Upper lobe of left lung (tissue), 6 donors: ENCODE measurements around the gene RBM20. TPM values are rescaled to one million over a fixed set of nuclear protein-coding genes. Genes with fewer than 3 reads are reported as not detected.

Experiments used
- ATAC-seq, 2 donors: fragments of 200-7000 bp; cut with Tn5 transposase; one replicate each; pipeline ENCODE4 v1.9.1; 2022; ENCODE audit warnings: mild to moderate bottlenecking in 2 of 2, moderate library complexity in 2 of 2; ENCODE audit not compliant: low FRiP score in 2 of 2
- DNase-seq, 2 donors: peaks; one replicate each; pipeline ENCODE4 v3.0.0-alpha.2; 2019 to 2020
- H3K27ac ChIP-seq, 4 donors: fragments of 200-600 bp; sonication (generic); one replicate each; pipeline ENCODE4 v1.5.1; 2016 to 2019
- H3K27me3 ChIP-seq, 4 donors: fragments of 200-600 bp; sonication (generic); one replicate each; pipeline ENCODE4 v1.5.1; 2017 to 2019
- H3K36me3 ChIP-seq, 4 donors: fragments of 200-600 bp; sonication (generic); one replicate each; pipeline ENCODE4 v1.5.1; 2016 to 2019
- H3K4me1 ChIP-seq, 4 donors: fragments of 200-600 bp; sonication (generic); one replicate each; pipeline ENCODE4 v1.5.1; 2018 to 2019
- H3K4me3 ChIP-seq, 4 donors: fragments of 200-600 bp; sonication (generic); one replicate each; pipeline ENCODE4 v1.5.1; 2017 to 2019; ENCODE audit warnings: mild to moderate bottlenecking in 2 of 4, moderate library complexity in 1 of 4
- H3K9me3 ChIP-seq, 4 donors: fragments of 200-600 bp; sonication (generic); one replicate each; pipeline ENCODE4 v1.5.1; 2018 to 2019
- CTCF ChIP-seq, 6 experiments: fragments of 450-650 bp in 4 of 6; fragments of 200-600 bp in 2 of 6; sonication (generic) in 2 of 6; IDR thresholded peaks; one replicate each; pipeline ENCODE4 v1.5.1; 2016 to 2019; ENCODE audit warnings: antibody characterized with exemption in 6 of 6
- EP300 ChIP-seq, 4 donors: sonication (generic); formaldehyde crosslinking; IDR thresholded peaks; one replicate each; pipeline ENCODE4 v1.5.1; 2017; ENCODE audit warnings: antibody characterized with exemption in 4 of 4, control low read depth in 2 of 4
- POLR2A ChIP-seq, 4 donors: fragments of 450-650 bp; IDR thresholded peaks; one replicate each; pipeline ENCODE4 v1.5.1; 2016 to 2017; ENCODE audit warnings: antibody characterized with exemption in 4 of 4, mild to moderate bottlenecking in 2 of 4
- POLR2AphosphoS5 ChIP-seq, 2 donors: sonication (generic); formaldehyde crosslinking; IDR thresholded peaks; one replicate each; pipeline ENCODE4 v1.5.1; 2017; ENCODE audit warnings: antibody characterized with exemption in 2 of 2
- WGBS, 2 donors: methylation state at CpG; one replicate each; pipeline ENCODE4 v1.1.5; 2017 to 2018; 5-methylcytosine and 5-hydroxymethylcytosine counted together
- total RNA-seq, 6 donors: library from RNA; depleted of rRNA in 4 of 6; stranded (reverse); fragments of >200 nt in 4 of 6; gene quantifications; one replicate each; pipeline versions ENCODE4 v1.1.0 to v1.2.1, GENCODE V29; 2016 to 2021
- donor health status: DM: no; HTN: no; CAD: no; lungs with moderate emphysema.
- donor health status: DM: no; HTN: yes; CAD: no; lungs with severe emphysema.

Gene RBM20
- total RNA-seq, 6 donors from 2014 or later: 0.11 to 7.5 (median 1.5) TPM

- no peaks in the 10 kb centered on the region for H3K9me3 ChIP-seq
- 79 to 85% methylated on average over 4 of the region's 4 CpGs for WGBS, 2 donors
- DNase-seq (no peak), ATAC-seq (no peak)
- H3K36me3 ChIP-seq: no peaks in the 10 kb centered on the region
- no peak overlapping the region for H3K4me3 ChIP-seq
- no peak overlapping the region for H3K27ac ChIP-seq
- H3K27me3 ChIP-seq: no peaks in the 10 kb centered on the region
- peaks cover 7 to 20% (median 15%) of the 10 kb centered on the region in 4 donors for H3K4me1 ChIP-seq
- TF ChIP-seq POLR2AphosphoS5 (IDR thresholded peaks at IDR 0.05) (no peak), CTCF (IDR thresholded peaks at IDR 0.05) (no peak), POLR2A (IDR thresholded peaks at IDR 0.05) (no peak), EP300 (IDR thresholded peaks at IDR 0.05) (no peak)
These were observed 208.8 kb downstream of the RBM20 start for GRCh38 chr10:110852947-110853346.

- no peak overlapping the region for H3K4me3 ChIP-seq
- H3K9me3 ChIP-seq: no peaks in the 10 kb centered on the region
- TF ChIP-seq POLR2AphosphoS5 (IDR thresholded peaks at IDR 0.05) (no peak), CTCF (IDR thresholded peaks at IDR 0.05) (no peak), POLR2A (IDR thresholded peaks at IDR 0.05) (no peak), EP300 (IDR thresholded peaks at IDR 0.05) (no peak)
- ATAC-seq (no peak), DNase-seq (no peak)
- H3K4me1 ChIP-seq: peaks cover 17 to 32% (median 25%) of the 10 kb centered on the region in 4 donors
- no peaks in the 10 kb centered on the region for H3K36me3 ChIP-seq
- no peaks in the 10 kb centered on the region for H3K27me3 ChIP-seq
- no peak overlapping the region for H3K27ac ChIP-seq
These were observed 209.9 kb downstream of the RBM20 start for GRCh38 chr10:110853921-110854605.

- TF ChIP-seq EP300 (IDR thresholded peaks at IDR 0.05) (peak in 1 of 4 donors; percentile 85), POLR2AphosphoS5 (IDR thresholded peaks at IDR 0.05) (peak in 1 of 2 donors; percentile 81), CTCF (IDR thresholded peaks at IDR 0.05) (no peak), POLR2A (IDR thresholded peaks at IDR 0.05) (peak in 1 of 4 donors; percentile 35)
- Histone ChIP-seq H3K36me3 (no peaks in the 10 kb centered on the region), H3K27ac (peak overlapping the region in 2 of 4 donors; percentile 64 to 78), H3K4me1 (peaks cover 40 to 57% (median 48%) of the 10 kb centered on the region in 4 donors), H3K27me3 (no peaks in the 10 kb centered on the region), H3K9me3 (no peaks in the 10 kb centered on the region), H3K4me3 (no peak overlapping the region)
- DNase-seq: peak in 1 of 2 donors; percentile 80
- ATAC-seq: peak in 1 of 2 donors; percentile 28
- WGBS, 2 donors: 34 to 39% methylated on average over 12 of the region's 12 CpGs
These were observed 213.4 kb downstream of the RBM20 start for GRCh38 chr10:110857265-110858171.

- H3K27ac ChIP-seq: peak overlapping the region in 2 of 4 donors; percentile 78 to 91
- DNase-seq: no peak
- no peak for TF ChIP-seq EP300 (IDR thresholded peaks at IDR 0.05)
- no peak for TF ChIP-seq POLR2AphosphoS5 (IDR thresholded peaks at IDR 0.05)
- TF ChIP-seq CTCF (IDR thresholded peaks at IDR 0.05): no peak
- no peak for TF ChIP-seq POLR2A (IDR thresholded peaks at IDR 0.05)
- no peaks in the 10 kb centered on the region for H3K9me3 ChIP-seq
- H3K36me3 ChIP-seq: no peaks in the 10 kb centered on the region
- ATAC-seq: no peak
- peaks cover 38 to 61% (median 51%) of the 10 kb centered on the region in 4 donors for H3K4me1 ChIP-seq
- no peak overlapping the region for H3K4me3 ChIP-seq
- 50 to 57% methylated on average over 1 of the region's 1 CpG for WGBS, 2 donors
- no peaks in the 10 kb centered on the region for H3K27me3 ChIP-seq
These were observed 214.3 kb downstream of the RBM20 start for GRCh38 chr10:110858297-110858934.
